NOMO-1 treated with DMSO at 0.1 percent for 48 hours (cell line): ENCODE measurements around the gene BEX1.
"Not testable (repeated sequence)": the region's sequence is repeated elsewhere in the genome, so short reads cannot be mapped to it uniquely, and the experiment has no call there.

Experiments used
- DNase-seq: peaks from one replicate; lab custom pipeline; 2025; ENCODE audit not compliant: unreplicated experiment; lab: John Stamatoyannopoulos, UW

Gene BEX1

DNA sequence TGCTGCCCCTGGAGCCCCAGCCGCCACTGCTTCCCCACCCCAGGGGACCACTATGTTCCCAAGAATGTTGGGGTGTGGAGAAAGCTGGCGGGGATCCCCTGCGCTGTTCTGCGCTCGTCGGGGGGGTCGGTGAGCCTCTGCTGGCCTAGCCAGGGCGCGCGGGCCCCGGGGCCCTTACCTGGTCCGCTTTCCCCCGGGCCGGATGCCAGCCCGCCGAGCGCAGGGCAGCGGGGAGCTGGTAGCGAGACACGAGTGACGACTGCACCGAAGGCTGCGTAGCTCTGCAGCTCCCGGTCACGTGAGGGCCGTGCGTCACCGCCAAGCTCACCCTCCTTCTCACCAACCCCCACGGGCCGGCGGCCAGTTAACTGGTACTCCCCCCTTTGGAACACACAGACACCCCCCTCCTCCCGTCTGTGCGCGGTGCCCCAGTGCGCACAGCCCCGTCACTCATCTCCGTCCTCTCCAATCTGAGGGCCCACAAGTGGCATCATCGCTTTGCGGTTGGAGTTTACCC lies at the start of gene BEX1:
TSS of gene BEX1 (minus strand) at position 254 of the 517 bp plus-strand sequence. CDS start 897 bp downstream, outside the sequence.
- DNase-seq = peak; percentile 66

DNA sequence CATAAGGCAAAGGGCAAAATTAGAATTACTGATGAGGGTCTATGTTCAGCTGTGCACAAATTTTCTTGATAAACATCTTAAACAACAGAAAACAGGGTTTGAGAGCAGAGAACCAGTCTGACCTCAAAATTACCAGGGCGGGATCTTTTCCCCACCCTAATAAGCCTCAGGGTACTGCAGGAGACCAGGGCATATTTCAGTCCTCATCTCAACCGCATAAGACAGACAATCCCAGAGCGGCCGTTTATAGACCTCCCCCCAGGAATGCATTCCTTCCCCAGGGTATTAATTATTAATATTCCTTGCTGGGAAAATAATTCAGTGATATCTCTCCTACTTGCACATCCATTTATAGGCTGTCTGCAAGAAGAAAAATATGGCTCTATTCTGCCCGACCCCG lies 45.5 kb upstream of the BEX1 start:
- DNase-seq = not testable (repeated sequence)

DNA sequence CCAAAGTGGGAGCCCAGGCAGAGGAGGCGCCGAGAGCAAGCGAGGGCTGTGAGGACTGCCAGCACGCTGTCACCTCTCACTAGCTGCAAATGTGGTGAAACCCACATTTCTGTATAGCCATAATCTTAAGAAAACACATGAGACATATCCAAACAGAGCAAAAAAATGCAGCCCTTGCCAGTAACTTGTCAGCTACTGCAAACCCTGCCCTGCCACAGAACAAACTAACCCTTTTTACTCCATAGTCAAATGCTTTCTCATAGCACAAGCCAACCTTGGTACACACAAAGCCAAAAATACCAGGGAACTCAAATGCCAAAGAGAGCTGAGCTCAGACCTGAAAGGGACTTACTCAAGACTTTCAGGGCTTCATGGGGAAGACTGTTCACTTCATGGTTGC lies 43.9 kb upstream of the BEX1 start:
- no peak for DNase-seq

- not testable (repeated sequence) for DNase-seq
Observed at GRCh38 chrX:103107227-103107737, 43.3 kb upstream of the BEX1 start.

DNA sequence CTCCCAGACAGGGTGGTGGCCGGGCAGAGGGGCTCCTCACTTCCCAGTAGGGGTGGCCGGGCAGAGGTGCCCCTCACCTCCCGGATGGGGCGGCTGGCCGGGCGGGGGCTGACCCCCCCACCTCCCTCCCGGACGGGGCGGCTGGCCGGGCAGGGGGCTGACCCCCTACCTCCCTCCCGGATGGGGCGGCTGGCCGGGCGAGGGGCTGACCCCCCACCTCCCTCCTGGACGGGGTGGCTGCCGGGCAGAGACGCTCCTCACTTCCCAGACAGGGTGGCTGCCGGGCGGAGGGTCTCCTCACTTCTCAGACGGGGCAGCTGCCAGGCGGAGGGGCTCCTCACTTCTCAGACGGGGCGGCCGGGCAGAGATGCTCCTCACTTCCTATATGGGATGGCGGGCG lies 40.4 kb upstream of the BEX1 start:
- DNase-seq = not testable (repeated sequence)

DNA sequence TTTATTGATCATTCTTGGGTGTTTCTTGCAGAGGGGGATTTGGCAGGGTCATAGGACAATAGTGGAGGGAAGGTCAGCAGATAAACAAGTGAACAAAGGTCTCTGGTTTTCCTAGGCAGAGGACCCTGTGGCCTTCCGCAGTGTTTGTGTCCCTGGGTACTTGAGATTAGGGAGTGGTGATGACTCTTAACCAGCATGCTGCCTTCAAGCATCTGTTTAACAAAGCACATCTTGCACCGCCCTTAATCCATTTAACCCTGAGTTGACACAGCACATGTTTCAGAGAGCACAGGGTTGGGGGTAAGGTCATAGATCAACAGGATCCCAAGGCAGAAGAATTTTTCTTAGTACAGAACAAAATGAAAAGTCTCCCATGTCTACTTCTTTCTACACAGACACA lies 39.9 kb upstream of the BEX1 start:
- DNase-seq = not testable (repeated sequence)

DNA sequence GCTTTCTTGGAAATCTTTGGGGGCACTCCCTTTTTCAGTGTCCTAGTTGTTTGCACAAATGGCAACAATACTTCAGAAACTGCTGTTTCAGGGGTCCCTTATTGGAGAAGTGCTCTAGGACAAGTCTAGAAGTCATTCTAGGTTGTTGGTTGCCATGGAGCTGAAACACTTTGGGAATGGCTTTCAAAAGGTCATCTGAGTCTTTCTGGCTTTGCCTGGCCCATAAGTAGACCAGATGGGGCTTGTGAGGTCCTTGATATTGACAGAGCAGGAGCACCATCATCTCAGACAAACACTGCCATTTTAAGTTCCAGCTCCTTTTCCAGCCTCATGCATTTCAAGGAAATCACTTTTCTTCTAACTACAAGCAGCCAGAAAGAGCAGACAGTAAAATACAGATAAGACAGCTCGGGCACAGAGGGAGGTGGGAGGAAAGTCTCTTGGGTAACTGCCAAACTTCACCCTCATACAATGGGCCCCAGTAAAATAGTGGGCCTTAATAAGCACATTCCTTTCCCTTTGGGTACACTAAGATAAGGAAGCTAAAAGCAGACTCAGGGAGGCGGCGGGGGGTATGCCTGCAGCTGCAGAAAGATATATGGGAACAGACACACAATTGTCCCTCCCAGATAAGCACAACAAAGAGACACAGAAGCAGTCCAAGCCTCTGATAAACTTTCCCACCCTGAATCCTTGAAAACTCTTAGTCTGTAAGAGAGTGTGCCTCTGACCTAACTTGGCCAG lies 37.5 kb upstream of the BEX1 start:
- no peak for DNase-seq

- no peak for DNase-seq
Observed at GRCh38 chrX:103100484-103100883, 36.5 kb upstream of the BEX1 start.

DNA sequence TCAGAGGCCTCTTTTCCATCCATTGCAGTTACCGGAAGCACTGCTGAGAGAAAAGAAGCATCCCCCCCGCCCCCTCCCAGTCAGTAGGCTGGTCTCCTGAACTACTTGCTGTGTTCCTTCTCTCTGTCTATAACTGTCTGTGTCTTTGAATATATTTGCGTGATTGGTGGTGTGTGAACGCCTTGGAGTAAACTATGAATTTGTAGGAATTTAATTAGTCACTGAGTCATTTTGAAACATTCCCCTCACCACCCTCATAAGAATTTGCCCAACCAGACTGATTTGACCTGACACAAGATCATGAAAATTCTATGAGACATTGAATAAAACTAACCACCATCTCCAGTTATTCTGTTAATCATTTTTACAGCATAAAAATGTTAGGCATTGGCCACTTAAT lies 35.7 kb upstream of the BEX1 start:
- no peak for DNase-seq

DNA sequence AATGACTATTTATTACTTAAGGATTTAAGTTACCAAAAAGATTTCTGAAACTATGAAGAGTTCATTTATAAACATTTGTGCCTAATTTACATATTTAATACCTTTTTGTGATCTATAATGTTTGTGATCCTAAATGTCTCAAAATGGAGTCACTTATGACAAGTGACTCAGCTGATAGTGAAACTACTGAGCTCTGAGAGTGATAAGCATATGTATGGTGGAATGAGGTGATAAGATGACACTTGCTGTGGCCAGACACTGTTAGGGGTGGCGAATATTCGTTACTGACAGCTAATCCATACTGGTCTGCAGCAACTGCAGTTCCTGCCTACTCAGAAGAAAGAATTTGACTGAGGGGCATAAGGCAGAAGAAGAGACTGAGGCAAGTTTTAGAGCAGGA lies 34.5 kb upstream of the BEX1 start:
- no peak for DNase-seq

- DNase-seq = peak; percentile 74
Observed at GRCh38 chrX:103092942-103093341, 29.0 kb upstream of the BEX1 start, which contains the start of gene NXF3. Gene NXF3, minus strand, starts transcription at chrX:103093143. Its CDS starts 120 bp downstream, at chrX:103093023.

- no peak for DNase-seq
Observed at GRCh38 chrX:103081051-103081450, 17.1 kb upstream of the BEX1 start.

- DNase-seq = peak; percentile 8
Observed at GRCh38 chrX:103073467-103073866, 9.5 kb upstream of the BEX1 start.

DNA sequence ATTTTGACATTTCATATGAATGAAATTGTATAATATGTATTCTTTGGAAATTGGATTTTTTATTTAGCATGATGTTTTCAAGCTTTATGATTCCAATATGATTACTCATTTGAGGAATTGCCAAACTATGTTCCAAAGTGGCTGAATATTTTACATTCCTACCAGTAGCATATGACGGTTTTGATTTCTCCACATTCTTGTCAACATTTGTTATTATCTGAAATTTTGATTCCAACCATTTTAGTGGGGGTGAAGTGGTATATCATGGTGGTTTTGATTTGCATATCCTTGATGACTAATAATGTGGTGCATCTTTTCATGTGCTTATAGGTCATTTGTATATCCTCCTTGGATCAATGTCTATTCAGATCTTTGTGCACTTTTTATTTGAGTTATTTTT lies 2.6 kb upstream of the BEX1 start:
- DNase-seq = no peak

DNA sequence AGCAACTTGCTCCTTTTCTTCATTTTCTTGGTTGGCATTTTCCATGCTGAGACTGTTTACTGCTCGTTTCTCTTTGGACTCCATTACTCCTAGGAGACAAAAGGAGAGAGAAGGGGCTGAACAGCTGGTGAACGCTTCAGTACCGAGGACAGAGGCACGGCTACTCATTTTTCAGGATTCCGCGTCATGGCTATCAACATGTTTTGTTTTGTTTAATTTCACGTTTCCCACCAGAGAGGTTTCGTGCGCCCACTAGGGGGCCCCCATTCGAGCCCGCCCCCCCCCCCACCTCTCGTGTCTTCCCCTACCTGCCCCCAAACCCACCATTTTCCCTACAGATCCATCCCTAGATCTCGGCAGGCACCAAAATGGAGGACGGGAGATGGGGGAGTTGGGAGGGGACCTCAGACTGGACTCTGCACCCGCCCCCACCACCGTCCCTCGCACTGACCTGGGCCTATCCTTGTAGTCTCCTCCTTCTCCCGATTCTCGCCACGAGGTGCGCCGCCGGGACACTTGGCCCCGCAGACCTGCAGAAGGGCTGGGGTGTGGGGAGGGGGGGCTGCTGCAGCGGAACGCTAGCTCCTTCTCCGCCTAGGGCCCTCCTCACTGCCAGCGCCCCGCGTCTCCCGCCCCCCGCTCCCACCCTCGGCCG lies 653 bp downstream of the BEX1 start:
- DNase-seq = peak; percentile 42

GRCh38 chrX:103061486-103061885 lies 2.5 kb downstream of the BEX1 start:
- no peak for DNase-seq

DNA sequence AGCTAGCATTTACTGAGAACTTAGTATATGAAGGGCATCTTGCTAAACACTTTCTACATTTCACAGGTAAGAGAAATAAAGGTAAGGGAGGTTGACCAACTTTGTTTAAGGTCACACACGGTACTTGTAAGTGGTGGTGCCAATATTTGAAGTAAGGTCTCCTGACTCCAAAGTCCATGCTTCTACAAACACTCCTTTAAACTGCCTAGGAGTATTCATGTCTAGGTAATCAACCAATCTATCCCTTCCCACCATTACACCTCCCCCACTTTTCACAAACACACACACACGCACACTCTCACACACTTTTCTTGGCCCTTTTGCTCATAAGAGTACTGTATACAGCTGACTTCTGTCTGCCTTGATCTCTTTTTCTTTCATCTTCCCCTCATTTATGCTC lies 7.1 kb downstream of the BEX1 start:
- DNase-seq = no peak

GRCh38 chrX:103052625-103053024 lies 11.3 kb downstream of the BEX1 start:
- DNase-seq = no peak

- DNase-seq = no peak
Observed at GRCh38 chrX:103051260-103051789, 12.6 kb downstream of the BEX1 start.

GRCh38 chrX:103033371-103033770 lies 30.6 kb downstream of the BEX1 start:
- DNase-seq = not testable (repeated sequence)

DNA sequence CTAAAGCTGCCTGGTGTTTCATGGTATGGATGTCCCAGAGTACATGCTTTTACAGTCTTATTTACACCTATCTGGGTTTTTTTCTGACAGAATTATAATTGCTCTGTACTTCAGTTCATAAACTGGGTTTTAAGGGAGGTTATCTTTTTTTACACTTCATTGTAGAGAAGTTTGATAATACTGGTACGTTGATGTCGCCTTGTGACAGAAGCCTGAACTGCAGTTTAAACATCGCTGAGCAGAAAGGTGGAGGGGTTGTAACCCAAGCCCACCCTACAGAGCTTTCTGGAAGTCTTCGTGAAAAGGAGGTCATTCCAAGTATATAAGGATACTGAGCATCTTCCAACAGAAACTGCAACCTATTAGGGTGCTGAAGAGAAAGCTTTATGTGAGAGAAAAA lies 46.4 kb downstream of the BEX1 start:
- DNase-seq = no peak

DNA sequence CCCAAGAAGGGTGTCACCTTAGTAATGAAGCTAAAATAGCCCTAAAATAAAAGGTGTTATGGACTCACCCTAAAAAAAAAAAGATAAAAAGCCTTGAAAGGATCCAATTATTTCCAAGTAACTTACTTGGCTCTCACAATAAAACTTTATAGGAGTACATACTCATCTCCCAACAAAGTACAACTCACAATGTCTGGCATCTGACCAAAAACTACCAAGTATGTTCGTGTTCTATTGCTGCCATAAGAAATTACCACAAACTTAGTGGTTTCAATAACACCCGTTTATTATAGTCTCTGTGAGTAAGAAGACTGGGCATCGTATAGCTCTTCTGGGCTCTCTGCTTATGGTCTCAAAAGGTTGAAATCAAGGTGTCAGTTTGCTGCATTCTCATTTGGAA lies 51.0 kb downstream of the BEX1 start:
- DNase-seq = no peak
